Thyroid gland (tissue), 4 donors: ENCODE data around the gene SHC4.

Source experiments
- POLR2A ChIP-seq, 2 donors: fragments of 450-650 bp; IDR thresholded peaks; one replicate each; pipeline ENCODE4 v1.6.1; 2017; ENCODE audit warnings: antibody characterized with exemption in 2 of 2, mild to moderate bottlenecking in 2 of 2, moderate library complexity in 1 of 2
- TF ChIP-seq, protein P1 (sequence below), 6 experiments: fragments of 200-600 bp in 3 of 6; fragments of 450-650 bp in 3 of 6; sonication (generic) in 3 of 6; IDR thresholded peaks; one replicate each; pipeline ENCODE4 v1.5.1; 2016 to 2019; ENCODE audit warnings: antibody characterized with exemption in 6 of 6, mild to moderate bottlenecking in 2 of 6, inconsistent platforms in 1 of 6, moderate library complexity in 1 of 6

DNA sequence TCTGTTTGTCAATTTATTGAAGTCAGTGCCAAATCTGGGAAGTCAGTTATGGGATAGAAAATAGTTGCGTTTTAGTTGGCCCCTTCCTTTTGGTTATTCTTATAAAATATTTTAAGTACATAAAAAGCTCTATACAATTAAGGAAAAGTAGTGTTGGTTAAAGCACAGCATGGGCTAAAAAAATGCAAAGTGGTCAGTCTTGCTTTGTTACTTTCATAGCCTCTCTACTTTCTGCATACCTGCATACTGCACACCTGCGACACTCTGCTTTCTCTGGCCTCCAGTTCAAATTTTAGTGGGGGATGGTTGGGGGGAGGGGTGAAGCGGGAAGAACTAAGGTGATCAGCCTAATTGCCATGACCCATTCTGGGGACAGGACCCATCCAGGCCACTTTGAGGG is 21.8 kb upstream of the SHC4 start:
- TF ChIP-seq, protein P1, sequence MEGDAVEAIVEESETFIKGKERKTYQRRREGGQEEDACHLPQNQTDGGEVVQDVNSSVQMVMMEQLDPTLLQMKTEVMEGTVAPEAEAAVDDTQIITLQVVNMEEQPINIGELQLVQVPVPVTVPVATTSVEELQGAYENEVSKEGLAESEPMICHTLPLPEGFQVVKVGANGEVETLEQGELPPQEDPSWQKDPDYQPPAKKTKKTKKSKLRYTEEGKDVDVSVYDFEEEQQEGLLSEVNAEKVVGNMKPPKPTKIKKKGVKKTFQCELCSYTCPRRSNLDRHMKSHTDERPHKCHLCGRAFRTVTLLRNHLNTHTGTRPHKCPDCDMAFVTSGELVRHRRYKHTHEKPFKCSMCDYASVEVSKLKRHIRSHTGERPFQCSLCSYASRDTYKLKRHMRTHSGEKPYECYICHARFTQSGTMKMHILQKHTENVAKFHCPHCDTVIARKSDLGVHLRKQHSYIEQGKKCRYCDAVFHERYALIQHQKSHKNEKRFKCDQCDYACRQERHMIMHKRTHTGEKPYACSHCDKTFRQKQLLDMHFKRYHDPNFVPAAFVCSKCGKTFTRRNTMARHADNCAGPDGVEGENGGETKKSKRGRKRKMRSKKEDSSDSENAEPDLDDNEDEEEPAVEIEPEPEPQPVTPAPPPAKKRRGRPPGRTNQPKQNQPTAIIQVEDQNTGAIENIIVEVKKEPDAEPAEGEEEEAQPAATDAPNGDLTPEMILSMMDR (IDR thresholded peaks at IDR 0.05) = no peak
- no peak for TF ChIP-seq POLR2A (IDR thresholded peaks at IDR 0.05)
